NB4 (cell line): ENCODE results near the gene EPHA4.

Source experiments
- DNase-seq: peaks from one replicate; pipeline ENCODE4 v3.0.0; 2010; ENCODE audit warnings: low read depth
- H3K4me3 ChIP-seq: one replicate; pipeline ENCODE4 v1.5.1; 2011; ENCODE audit warnings: mild to moderate bottlenecking, low read depth, low read length, moderate library complexity
- MYC ChIP-seq: IDR thresholded peaks from 2 replicates; pipeline ENCODE4 v1.6.1; 2011; ENCODE audit warnings: low read depth, low read length
- POLR2A ChIP-seq: IDR thresholded peaks from 2 replicates; pipeline ENCODE4 v1.6.1; 2011; ENCODE audit warnings: mild to moderate bottlenecking; ENCODE audit not compliant: insufficient read length; ENCODE audit errors: extremely low read depth
- TF ChIP-seq, protein P1 (sequence below): IDR thresholded peaks from one replicate; pipeline ENCODE4 v1.5.1; 2012; ENCODE audit warnings: low read depth, low read length
- TF ChIP-seq, protein P2 (sequence below): IDR thresholded peaks from 2 replicates; pipeline ENCODE4 v1.6.1; 2011; ENCODE audit warnings: low read depth, low read length

The EPHA4 gene

GRCh38 chr2:221410487-221410886 is 161.6 kb downstream of the EPHA4 start:
- no peak for DNase-seq
- H3K4me3 ChIP-seq, result no peak overlapping the region
- TF ChIP-seq POLR2A (no peak), MYC (no peak)
- TF ChIP-seq, protein P1, sequence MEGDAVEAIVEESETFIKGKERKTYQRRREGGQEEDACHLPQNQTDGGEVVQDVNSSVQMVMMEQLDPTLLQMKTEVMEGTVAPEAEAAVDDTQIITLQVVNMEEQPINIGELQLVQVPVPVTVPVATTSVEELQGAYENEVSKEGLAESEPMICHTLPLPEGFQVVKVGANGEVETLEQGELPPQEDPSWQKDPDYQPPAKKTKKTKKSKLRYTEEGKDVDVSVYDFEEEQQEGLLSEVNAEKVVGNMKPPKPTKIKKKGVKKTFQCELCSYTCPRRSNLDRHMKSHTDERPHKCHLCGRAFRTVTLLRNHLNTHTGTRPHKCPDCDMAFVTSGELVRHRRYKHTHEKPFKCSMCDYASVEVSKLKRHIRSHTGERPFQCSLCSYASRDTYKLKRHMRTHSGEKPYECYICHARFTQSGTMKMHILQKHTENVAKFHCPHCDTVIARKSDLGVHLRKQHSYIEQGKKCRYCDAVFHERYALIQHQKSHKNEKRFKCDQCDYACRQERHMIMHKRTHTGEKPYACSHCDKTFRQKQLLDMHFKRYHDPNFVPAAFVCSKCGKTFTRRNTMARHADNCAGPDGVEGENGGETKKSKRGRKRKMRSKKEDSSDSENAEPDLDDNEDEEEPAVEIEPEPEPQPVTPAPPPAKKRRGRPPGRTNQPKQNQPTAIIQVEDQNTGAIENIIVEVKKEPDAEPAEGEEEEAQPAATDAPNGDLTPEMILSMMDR, result no peak
- TF ChIP-seq, protein P2, sequence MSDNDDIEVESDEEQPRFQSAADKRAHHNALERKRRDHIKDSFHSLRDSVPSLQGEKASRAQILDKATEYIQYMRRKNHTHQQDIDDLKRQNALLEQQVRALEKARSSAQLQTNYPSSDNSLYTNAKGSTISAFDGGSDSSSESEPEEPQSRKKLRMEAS, result no peak

DNA sequence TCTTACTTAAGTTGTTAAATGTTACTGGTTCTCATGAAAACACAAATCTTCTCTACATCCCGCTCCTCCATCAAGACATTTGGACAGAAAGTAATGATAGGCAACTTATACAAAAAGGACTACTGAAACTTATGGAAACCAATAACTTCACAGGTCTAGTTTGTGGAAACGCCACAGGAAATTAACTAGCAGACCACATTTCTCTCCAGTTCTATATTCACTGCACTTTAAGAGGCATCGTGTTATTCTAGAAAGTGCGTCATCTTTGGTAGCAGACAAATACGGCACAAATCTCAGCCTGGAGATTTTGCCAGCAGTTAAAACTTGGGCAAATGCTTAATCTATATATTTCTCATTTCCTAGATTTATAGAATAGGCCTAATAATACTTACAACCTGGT is 164.3 kb downstream of the EPHA4 start:
- H3K4me3 ChIP-seq, result no peak overlapping the region
- no peak for TF ChIP-seq POLR2A
- TF ChIP-seq MYC, result no peak
- TF ChIP-seq, protein P2, result no peak
- TF ChIP-seq, protein P1, result no peak
- DNase-seq, result no peak

DNA sequence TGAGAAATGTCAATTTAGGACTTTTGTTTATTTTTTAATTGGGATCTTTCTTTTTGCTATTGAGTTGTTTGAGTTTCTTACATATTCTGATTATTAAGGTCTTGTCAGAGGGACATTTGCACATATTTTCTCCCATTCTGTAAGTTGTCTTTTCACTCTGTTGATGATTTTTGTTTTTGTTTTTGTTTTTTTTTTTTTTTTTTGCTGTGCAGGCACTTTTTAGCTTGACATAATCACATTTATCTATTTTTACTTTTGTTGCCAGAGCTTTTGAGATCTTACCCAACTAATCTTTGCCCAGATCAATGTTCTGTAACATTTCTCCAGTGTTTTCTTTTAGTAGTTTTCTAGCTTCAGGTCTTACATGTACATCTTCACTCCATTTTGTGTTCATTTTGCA is 166.6 kb downstream of the EPHA4 start:
- no peak overlapping the region for H3K4me3 ChIP-seq
- TF ChIP-seq POLR2A (no peak), MYC (no peak)
- TF ChIP-seq, protein P2, result no peak
- TF ChIP-seq, protein P1, result no peak
- no peak for DNase-seq

- no peak for TF ChIP-seq MYC
- TF ChIP-seq, protein P2, result no peak
- TF ChIP-seq, protein P1, result no peak
- TF ChIP-seq POLR2A, result no peak
These were observed 170.0 kb downstream of the EPHA4 start for GRCh38 chr2:221402072-221402471.

DNA sequence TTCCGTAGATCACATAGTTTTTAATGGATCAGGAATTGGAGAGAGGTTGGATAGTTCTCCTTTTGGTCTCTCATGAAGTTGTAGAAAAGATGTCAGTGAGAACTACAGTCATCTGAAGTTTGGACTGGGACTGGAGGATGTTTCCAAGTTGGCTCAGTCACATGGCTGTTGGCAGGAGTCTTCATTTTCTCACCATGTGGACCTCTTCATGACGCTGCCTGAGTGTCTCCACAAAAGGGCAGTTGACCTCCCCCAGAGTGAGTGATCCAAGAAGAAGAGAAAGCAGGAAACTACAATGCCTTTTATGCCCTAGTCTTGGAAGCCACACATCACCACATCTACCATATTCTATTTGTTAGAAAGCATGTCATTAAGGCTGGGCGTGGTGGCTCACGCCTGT is 171.7 kb downstream of the EPHA4 start:
- TF ChIP-seq, protein P2, result no peak
- TF ChIP-seq, protein P1, result no peak
- no peak for TF ChIP-seq POLR2A
- no peak for TF ChIP-seq MYC
- DNase-seq, result no peak

More at GRCh38 chr2:221402072-221402471, 170.0 kb downstream of the EPHA4 start:
- no peak overlapping the region for H3K4me3 ChIP-seq
- DNase-seq, result no peak

DNA sequence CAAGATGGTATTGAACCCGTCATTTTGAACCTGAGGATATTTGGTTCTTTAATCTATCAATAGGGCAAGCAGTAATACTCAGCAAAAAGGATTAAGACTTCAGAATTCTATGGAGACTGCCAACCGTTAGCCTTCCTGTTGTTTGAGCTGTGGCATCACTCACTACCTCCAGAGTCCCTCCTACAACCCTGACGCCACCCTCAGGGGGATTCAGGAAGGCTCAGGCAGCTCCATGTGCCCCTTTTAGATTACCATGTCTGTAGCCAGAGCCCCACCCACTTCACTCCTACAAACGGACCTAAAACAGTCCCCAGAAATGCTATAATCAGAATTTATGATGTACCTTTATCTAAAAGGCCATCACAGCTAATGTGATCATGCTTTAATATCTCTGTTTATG is 172.9 kb downstream of the EPHA4 start:
- no peak for TF ChIP-seq POLR2A
- no peak for TF ChIP-seq MYC
- TF ChIP-seq, protein P2, result no peak
- TF ChIP-seq, protein P1, result no peak
- no peak overlapping the region for H3K4me3 ChIP-seq
- no peak for DNase-seq

More for the DNA sequence above, 171.7 kb downstream of the EPHA4 start:
- H3K4me3 ChIP-seq, result no peak overlapping the region
